ENCODE data around the gene PTMA. TPM values are rescaled to one million over a fixed set of nuclear protein-coding genes. Genes with fewer than 3 reads are reported as not detected.

Gene PTMA
- total RNA-seq, 2 experiments from 2014 or later: 1,546 to 1,586 TPM

DNA sequence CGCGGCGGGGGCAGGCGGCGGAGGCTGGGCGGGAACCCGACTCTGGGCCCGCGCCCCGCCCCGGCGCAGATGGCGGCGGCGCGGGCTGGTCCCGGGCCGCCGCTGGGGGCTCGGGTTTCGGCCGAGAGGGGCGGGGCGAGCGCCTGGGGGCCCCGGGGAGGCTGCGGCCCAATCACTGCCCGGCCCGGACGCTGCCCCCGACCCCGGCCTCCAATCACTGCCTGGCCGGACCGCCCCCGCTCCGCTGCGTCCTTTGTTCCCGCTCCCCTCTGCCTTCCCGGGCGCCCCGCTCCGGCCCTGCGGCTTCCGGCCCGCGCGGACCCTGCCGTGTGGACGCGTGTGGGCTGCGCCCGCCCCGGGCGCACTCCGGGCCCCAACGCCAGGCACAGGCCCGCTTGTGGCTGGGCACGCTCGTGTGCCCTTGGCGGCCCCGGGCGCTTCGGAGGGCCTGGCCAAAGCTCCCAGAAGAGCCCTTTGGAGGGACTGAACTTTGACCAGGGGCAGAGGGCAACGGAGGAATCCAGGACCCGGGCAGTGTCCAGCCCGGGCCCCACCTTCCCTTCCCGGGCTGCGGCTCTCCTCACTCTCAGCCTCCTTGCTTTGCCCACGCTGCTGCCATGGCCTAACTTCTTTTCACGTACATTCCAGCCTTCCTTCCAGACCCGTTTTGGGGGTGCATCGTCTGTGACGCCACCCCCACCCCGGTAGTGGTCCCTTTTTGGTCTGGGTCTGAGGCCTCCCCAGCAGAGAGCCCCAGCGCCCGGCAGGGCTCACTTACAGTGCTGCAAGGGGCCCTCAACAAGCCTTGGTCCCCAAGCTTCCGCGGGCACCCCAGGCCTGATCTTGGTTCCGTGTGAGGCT, 27.1 kb upstream of the PTMA start:
- H3K9me3 ChIP-seq (ENCODE audit: control insufficient read depth in 1 of 2, insufficient read depth in 1 of 2, low read length in 2 of 2): peaks cover 0 to 8% of the 10 kb centered on the region in 2 experiments
- Mint-ChIP-seq H3K4me1 (ENCODE audit: low read depth) (peaks cover 5% of the 10 kb centered on the region), H3K4me3 (peak overlapping the region; percentile 62), H3K27ac (no peak overlapping the region), H3K27me3 (peaks cover 22% of the 10 kb centered on the region), H3K36me3 (ENCODE audit: low read depth) (no peaks in the 10 kb centered on the region), H3K9me3 (no peaks in the 10 kb centered on the region)
- ATAC-seq (ENCODE audit: poor library complexity): no peak
- no peaks in the 10 kb centered on the region for H3K36me3 ChIP-seq (ENCODE audit: insufficient read depth, low read length)
- no peak for DNase-seq
- peaks cover 13 to 14% of the 10 kb centered on the region in 2 experiments for H3K27me3 ChIP-seq (ENCODE audit: control insufficient read depth in 1 of 2, insufficient read depth in 2 of 2, low read length in 2 of 2)
- TF ChIP-seq, protein P1, sequence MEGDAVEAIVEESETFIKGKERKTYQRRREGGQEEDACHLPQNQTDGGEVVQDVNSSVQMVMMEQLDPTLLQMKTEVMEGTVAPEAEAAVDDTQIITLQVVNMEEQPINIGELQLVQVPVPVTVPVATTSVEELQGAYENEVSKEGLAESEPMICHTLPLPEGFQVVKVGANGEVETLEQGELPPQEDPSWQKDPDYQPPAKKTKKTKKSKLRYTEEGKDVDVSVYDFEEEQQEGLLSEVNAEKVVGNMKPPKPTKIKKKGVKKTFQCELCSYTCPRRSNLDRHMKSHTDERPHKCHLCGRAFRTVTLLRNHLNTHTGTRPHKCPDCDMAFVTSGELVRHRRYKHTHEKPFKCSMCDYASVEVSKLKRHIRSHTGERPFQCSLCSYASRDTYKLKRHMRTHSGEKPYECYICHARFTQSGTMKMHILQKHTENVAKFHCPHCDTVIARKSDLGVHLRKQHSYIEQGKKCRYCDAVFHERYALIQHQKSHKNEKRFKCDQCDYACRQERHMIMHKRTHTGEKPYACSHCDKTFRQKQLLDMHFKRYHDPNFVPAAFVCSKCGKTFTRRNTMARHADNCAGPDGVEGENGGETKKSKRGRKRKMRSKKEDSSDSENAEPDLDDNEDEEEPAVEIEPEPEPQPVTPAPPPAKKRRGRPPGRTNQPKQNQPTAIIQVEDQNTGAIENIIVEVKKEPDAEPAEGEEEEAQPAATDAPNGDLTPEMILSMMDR (IDR thresholded peaks at IDR 0.05): no peak
- no peak overlapping the region for H3K27ac ChIP-seq (ENCODE audit: low read depth in 1 of 2, low read length in 2 of 2)
- peaks cover 9% of the 10 kb centered on the region for H3K4me1 ChIP-seq (ENCODE audit: insufficient read depth, low read length)
- ChIA-PET POLR2A (interaction anchor here (1.0 to 2.9 kb wide), 4 partner anchors 27 to 33 kb away, joined by 4 to 12 read pairs (median 4); partner anchors contain the start of gene PTMA), CTCF (interaction anchor here (3.1 kb wide), 1 partner anchor 34 kb away, joined by 15 read pairs; no protein-coding TSS in a partner anchor)
- intact Hi-C loops (cut with DNase I, micrococcal nuclease): no loop called here
- H3K4me3 ChIP-seq (ENCODE audit: low read length): no peak overlapping the region

DNA sequence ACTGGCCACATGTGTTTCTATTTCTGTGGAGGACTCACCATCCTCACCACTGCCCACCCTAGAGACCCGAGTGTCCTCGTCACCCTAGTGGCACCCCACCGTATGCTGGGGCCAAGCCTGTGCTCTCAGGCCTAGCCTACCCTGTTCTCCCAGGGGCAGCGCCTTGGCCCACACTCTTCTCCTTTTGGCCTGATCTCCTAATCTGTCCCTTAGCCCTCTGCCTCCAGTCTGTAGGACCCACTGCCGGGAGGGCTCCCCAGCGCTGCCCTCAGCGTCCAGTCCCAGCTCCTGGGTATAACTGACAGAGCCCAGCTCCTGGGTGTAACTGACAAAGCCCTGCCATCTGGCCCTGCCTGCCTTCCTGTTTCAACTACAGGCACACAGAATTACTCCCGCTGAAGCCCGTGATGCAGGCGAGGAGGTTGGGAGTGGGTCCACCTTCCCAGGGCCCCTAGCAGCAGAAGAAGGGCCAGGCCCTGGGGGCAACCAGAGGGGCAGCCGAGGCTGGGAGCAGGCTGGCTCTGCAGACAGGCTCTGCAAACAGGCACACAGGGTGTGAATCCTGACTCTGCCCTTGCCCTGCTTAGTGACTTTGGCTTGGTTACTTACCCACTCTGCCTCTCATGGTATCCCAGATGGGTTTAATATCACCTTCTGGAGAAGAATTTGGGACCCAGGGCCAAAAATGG, 25.6 kb upstream of the PTMA start:
- Mint-ChIP-seq H3K4me1 (ENCODE audit: low read depth) (peaks cover 8% of the 10 kb centered on the region), H3K27me3 (peaks cover 20% of the 10 kb centered on the region), H3K4me3 (no peak overlapping the region), H3K27ac (no peak overlapping the region), H3K9me3 (no peaks in the 10 kb centered on the region), H3K36me3 (ENCODE audit: low read depth) (no peaks in the 10 kb centered on the region)
- CTCF ChIA-PET: interaction anchor here (1.1 kb wide), 1 partner anchor 31 kb away, joined by 4 read pairs; no protein-coding TSS in a partner anchor
- H3K36me3 ChIP-seq (ENCODE audit: insufficient read depth, low read length): no peaks in the 10 kb centered on the region
- H3K27ac ChIP-seq (ENCODE audit: low read depth in 1 of 2, low read length in 2 of 2): no peak overlapping the region
- TF ChIP-seq, protein P1 (IDR thresholded peaks at IDR 0.05): no peak
- ATAC-seq (ENCODE audit: poor library complexity) (no peak), DNase-seq (no peak)
- H3K9me3 ChIP-seq (ENCODE audit: control insufficient read depth in 1 of 2, insufficient read depth in 1 of 2, low read length in 2 of 2): peaks cover 0 to 8% of the 10 kb centered on the region in 2 experiments
- H3K4me1 ChIP-seq (ENCODE audit: insufficient read depth, low read length): peaks cover 11% of the 10 kb centered on the region
- intact Hi-C loops (cut with DNase I, micrococcal nuclease): no loop called here
- no peak overlapping the region for H3K4me3 ChIP-seq (ENCODE audit: low read length)
- POLR2A ChIA-PET: interaction anchor here (0.6 to 1.3 kb wide), 4 partner anchors 25 to 36 kb away, joined by 3 to 4 read pairs (median 4); partner anchors contain the start of gene PTMA
- H3K27me3 ChIP-seq (ENCODE audit: control insufficient read depth in 1 of 2, insufficient read depth in 2 of 2, low read length in 2 of 2): peaks cover 13 to 14% of the 10 kb centered on the region in 2 experiments

All from CD4-positive, alpha-beta T cell (primary cell).